HepG2 (cell line): ENCODE data around the gene SETD5. TPM values are rescaled to one million over a fixed set of nuclear protein-coding genes. Genes with fewer than 3 reads are reported as not detected.

ENCODE experiments used
- ATF7 ChIP-seq, 2 experiments: fragments of 450-650 bp in 1 of 2; sonication (generic) in 1 of 2; formaldehyde crosslinking in 1 of 2; IDR thresholded peaks; 2 replicates each; pipeline versions ENCODE4 v1.4.0 to v1.6.1; 2016 to 2020; ENCODE audit warnings: antibody characterized with exemption in 1 of 2, mild to moderate bottlenecking in 1 of 2, missing genetic modification reagents in 1 of 2
- CBFB ChIP-seq: sonication (generic); formaldehyde crosslinking; IDR thresholded peaks from 2 replicates; pipeline ENCODE4 v1.4.0; 2020; ENCODE audit warnings: missing genetic modification reagents
- CENPT ChIP-seq: sonication (generic); formaldehyde crosslinking; IDR thresholded peaks from 2 replicates; pipeline ENCODE4 v1.8.0; 2022; ENCODE audit warnings: low read depth, mild to moderate bottlenecking, moderate library complexity, missing genetic modification reagents
- DPF2 ChIP-seq: sonication (generic); formaldehyde crosslinking; IDR thresholded peaks from 2 replicates; pipeline ENCODE4 v1.4.0; 2020; ENCODE audit warnings: mild to moderate bottlenecking, low read depth, missing genetic modification reagents, borderline replicate concordance
- EEA1 ChIP-seq: sonication (generic); formaldehyde crosslinking; IDR thresholded peaks from 2 replicates; pipeline ENCODE4 v1.5.1; 2020; ENCODE audit warnings: mild to moderate bottlenecking, missing genetic modification reagents, borderline replicate concordance
- KLF6 ChIP-seq: IDR thresholded peaks from 2 replicates; pipeline ENCODE4 v1.8.0; 2016; ENCODE audit warnings: missing biosample characterization, missing genetic modification reagents
- MEIS2 ChIP-seq: sonication (generic); formaldehyde crosslinking; IDR thresholded peaks from 2 replicates; pipeline ENCODE4 v1.9.0; 2021; ENCODE audit warnings: mild to moderate bottlenecking, missing genetic modification reagents
- MTF2 ChIP-seq: sonication (generic); formaldehyde crosslinking; IDR thresholded peaks from 2 replicates; pipeline ENCODE4 v1.5.0; 2020; ENCODE audit warnings: missing genetic modification reagents, borderline replicate concordance
- MXD3 ChIP-seq: IDR thresholded peaks from 2 replicates; pipeline ENCODE4 v1.6.1; 2016; ENCODE audit warnings: mild to moderate bottlenecking, missing biosample characterization, missing genetic modification reagents
- PAX8 ChIP-seq: sonication (generic); formaldehyde crosslinking; IDR thresholded peaks from 2 replicates; pipeline ENCODE4 v1.8.0; 2022; ENCODE audit warnings: mild to moderate bottlenecking, missing genetic modification reagents, borderline replicate concordance
- POLR2G ChIP-seq: fragments of 200-400 bp; formaldehyde crosslinking; IDR thresholded peaks from 2 replicates; pipeline ENCODE4 v1.6.1; 2018; ENCODE audit warnings: mild to moderate bottlenecking, low read depth, low read length, moderate library complexity
- SNAPC2 ChIP-seq: sonication (generic); formaldehyde crosslinking; IDR thresholded peaks from 2 replicates; pipeline ENCODE4 v1.8.1; 2022; ENCODE audit warnings: mild to moderate bottlenecking, missing genetic modification reagents
- SRSF1 ChIP-seq: fragments of 200-400 bp; formaldehyde crosslinking; optimal IDR thresholded peaks from 2 replicates; pipeline ENCODE3; 2017; ENCODE audit warnings: mild to moderate bottlenecking, low read depth, low read length, moderate library complexity
- ZBTB7A ChIP-seq: sonication (generic); formaldehyde crosslinking; IDR thresholded peaks from 2 replicates; pipeline ENCODE4 v1.8.0; 2022; ENCODE audit warnings: mild to moderate bottlenecking, missing genetic modification reagents
- ZFP90 ChIP-seq: sonication (generic); formaldehyde crosslinking; IDR thresholded peaks from 2 replicates; pipeline ENCODE4 v1.8.0; 2022; ENCODE audit warnings: missing genetic modification reagents, mild to moderate bottlenecking, inconsistent platforms, borderline replicate concordance
- ZNF101 ChIP-seq: sonication (generic); formaldehyde crosslinking; IDR thresholded peaks from 2 replicates; pipeline ENCODE4 v1.4.0; 2020; ENCODE audit warnings: mild to moderate bottlenecking, low read depth, missing genetic modification reagents, borderline replicate concordance
- ZNF160 ChIP-seq: sonication (generic); formaldehyde crosslinking; IDR thresholded peaks from 2 replicates; pipeline ENCODE4 v1.8.0; 2022; ENCODE audit warnings: mild to moderate bottlenecking, inconsistent platforms, missing genetic modification reagents
- ZNF235 ChIP-seq: sonication (generic); formaldehyde crosslinking; IDR thresholded peaks from 2 replicates; pipeline ENCODE4 v1.8.1; 2023; ENCODE audit warnings: mild to moderate bottlenecking, missing genetic modification reagents, borderline replicate concordance
- ZNF281 ChIP-seq: sonication (generic); formaldehyde crosslinking; IDR thresholded peaks from 2 replicates; pipeline ENCODE4 v1.4.0; 2020; ENCODE audit warnings: missing genetic modification reagents, borderline replicate concordance
- ZNF30 ChIP-seq: sonication (generic); formaldehyde crosslinking; IDR thresholded peaks from 2 replicates; pipeline ENCODE4 v1.5.0; 2020; ENCODE audit warnings: mild to moderate bottlenecking, missing genetic modification reagents
- ZNF766 ChIP-seq: sonication (generic); formaldehyde crosslinking; IDR thresholded peaks from 2 replicates; pipeline ENCODE4 v1.5.0; 2020; ENCODE audit warnings: missing genetic modification reagents, borderline replicate concordance
- polyA plus RNA-seq, 8 experiments: library from polyadenylated mRNA; depleted of rRNA in 3 of 8; stranded (reverse) in 7 of 8; unstranded in 1 of 8; fragments of >200 nt; fragmentation: Illumina TruSeq in 4 of 8; extraction: Trizol in 4 of 8; gene quantifications; 2 replicates each; pipeline versions ENCODE4 v1.2.1 to v1.2.3, GENCODE V29; 2011 to 2016; ENCODE audit warnings: low read depth in 4 of 8, missing spikeins in 1 of 8, mixed read lengths in 1 of 8; ENCODE audit not compliant: insufficient read depth in 1 of 8
- total RNA-seq, 5 experiments: library from RNA; depleted of rRNA; stranded (reverse); fragments of >200 nt; fragmentation: Illumina TruSeq; extraction: Trizol; gene quantifications; 2 replicates each; pipeline ENCODE4 v1.2.3, GENCODE V29; 2016; ENCODE audit warnings: low read depth in 1 of 5
- TF ChIP-seq, protein P1 (sequence below): sonication (generic); formaldehyde crosslinking; IDR thresholded peaks from 2 replicates; pipeline ENCODE4 v1.9.0; 2021; ENCODE audit warnings: missing genetic modification reagents, borderline replicate concordance
- TF ChIP-seq, protein P2 (sequence below): sonication (generic); formaldehyde crosslinking; IDR thresholded peaks from 2 replicates; pipeline ENCODE4 v1.8.0; 2022; ENCODE audit warnings: mild to moderate bottlenecking, missing genetic modification reagents; ENCODE audit not compliant: insufficient replicate concordance

The SETD5 gene
- total and polyA plus RNA-seq, 2 of the 13 experiments (the other 11 are each of a cell fraction or from before 2014, with no cell fraction given) = 46.8 to 95.8 TPM

DNA sequence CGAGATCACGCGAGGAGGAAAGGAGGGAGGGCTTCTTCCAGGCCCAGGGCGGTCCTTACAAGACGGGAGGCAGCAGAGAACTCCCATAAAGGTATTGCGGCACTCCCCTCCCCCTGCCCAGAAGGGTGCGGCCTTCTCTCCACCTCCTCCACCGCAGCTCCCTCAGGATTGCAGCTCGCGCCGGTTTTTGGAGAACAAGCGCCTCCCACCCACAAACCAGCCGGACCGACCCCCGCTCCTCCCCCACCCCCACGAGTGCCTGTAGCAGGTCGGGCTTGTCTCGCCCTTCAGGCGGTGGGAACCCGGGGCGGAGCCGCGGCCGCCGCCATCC, 1.1 kb upstream of the SETD5 start (continued):
- TF ChIP-seq ZNF281 (CRISPR knock-in tag) (peak; percentile 68; the same call in 1 of the 2 replicates), ZNF766 (CRISPR knock-in tag) (no peak), CENPT (CRISPR knock-in tag) (0 out of 2 replicates have a peak, but pooled peaks have one; percentile 24), CBFB (CRISPR knock-in tag) (no peak), ZBTB7A (CRISPR knock-in tag) (no peak; the same call in 1 of the 2 replicates), EEA1 (0 out of 2 replicates have a peak, but pooled peaks have one; percentile 56), SRSF1 (no peak), ATF7 (IDR thresholded peaks at IDR 0.05) (no peak), ATF7 (CRISPR knock-in tag; IDR thresholded peaks at IDR 0.05) (no peak), KLF6 (no peak), ZFP90 (no peak; the same call in 1 of the 2 replicates), DPF2 (CRISPR knock-in tag) (no peak), SNAPC2 (peak; percentile 4; the same call in 1 of the 2 replicates), MTF2 (CRISPR knock-in tag) (0 out of 2 replicates have a peak, but pooled peaks have one; percentile 7), PAX8 (CRISPR knock-in tag) (no peak), MXD3 (CRISPR knock-in tag) (no peak), ZNF30 (CRISPR knock-in tag) (no peak), ZNF160 (0 out of 2 replicates have a peak, but pooled peaks have one; percentile 8), ZNF101 (CRISPR knock-in tag) (no peak), POLR2G (peak; percentile 3; the same call in 1 of the 2 replicates), ZNF235 (CRISPR knock-in tag) (peak; percentile 3; the same call in 1 of the 2 replicates), MEIS2 (CRISPR knock-in tag) (no peak)
- TF ChIP-seq, protein P1, sequence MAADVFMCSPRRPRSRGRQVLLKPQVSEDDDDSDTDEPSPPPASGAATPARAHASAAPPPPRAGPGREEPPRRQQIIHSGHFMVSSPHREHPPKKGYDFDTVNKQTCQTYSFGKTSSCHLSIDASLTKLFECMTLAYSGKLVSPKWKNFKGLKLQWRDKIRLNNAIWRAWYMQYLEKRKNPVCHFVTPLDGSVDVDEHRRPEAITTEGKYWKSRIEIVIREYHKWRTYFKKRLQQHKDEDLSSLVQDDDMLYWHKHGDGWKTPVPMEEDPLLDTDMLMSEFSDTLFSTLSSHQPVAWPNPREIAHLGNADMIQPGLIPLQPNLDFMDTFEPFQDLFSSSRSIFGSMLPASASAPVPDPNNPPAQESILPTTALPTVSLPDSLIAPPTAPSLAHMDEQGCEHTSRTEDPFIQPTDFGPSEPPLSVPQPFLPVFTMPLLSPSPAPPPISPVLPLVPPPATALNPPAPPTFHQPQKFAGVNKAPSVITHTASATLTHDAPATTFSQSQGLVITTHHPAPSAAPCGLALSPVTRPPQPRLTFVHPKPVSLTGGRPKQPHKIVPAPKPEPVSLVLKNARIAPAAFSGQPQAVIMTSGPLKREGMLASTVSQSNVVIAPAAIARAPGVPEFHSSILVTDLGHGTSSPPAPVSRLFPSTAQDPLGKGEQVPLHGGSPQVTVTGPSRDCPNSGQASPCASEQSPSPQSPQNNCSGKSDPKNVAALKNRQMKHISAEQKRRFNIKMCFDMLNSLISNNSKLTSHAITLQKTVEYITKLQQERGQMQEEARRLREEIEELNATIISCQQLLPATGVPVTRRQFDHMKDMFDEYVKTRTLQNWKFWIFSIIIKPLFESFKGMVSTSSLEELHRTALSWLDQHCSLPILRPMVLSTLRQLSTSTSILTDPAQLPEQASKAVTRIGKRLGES (CRISPR knock-in tag) = no peak
- TF ChIP-seq, protein P2, sequence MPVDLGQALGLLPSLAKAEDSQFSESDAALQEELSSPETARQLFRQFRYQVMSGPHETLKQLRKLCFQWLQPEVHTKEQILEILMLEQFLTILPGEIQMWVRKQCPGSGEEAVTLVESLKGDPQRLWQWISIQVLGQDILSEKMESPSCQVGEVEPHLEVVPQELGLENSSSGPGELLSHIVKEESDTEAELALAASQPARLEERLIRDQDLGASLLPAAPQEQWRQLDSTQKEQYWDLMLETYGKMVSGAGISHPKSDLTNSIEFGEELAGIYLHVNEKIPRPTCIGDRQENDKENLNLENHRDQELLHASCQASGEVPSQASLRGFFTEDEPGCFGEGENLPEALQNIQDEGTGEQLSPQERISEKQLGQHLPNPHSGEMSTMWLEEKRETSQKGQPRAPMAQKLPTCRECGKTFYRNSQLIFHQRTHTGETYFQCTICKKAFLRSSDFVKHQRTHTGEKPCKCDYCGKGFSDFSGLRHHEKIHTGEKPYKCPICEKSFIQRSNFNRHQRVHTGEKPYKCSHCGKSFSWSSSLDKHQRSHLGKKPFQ (CRISPR knock-in tag) = no peak
